LoVo (cell line): ENCODE data around the gene LRRC28.

Experiments used
- DNase-seq: peaks from one replicate; pipeline ENCODE4 v3.0.0-alpha.2; 2016; ENCODE audit warnings: low spot score

Gene LRRC28

GRCh38 chr15:99416191-99417188 is 165.2 kb downstream of the LRRC28 start:
- DNase-seq, result no peak

- DNase-seq, result no peak
Measured at GRCh38 chr15:99421172-99421656, 169.9 kb downstream of the LRRC28 start.

- DNase-seq, result no peak
Measured at GRCh38 chr15:99421758-99422157, 170.5 kb downstream of the LRRC28 start.

- no peak for DNase-seq
Measured at GRCh38 chr15:99423186-99424130, 172.2 kb downstream of the LRRC28 start.

GRCh38 chr15:99424131-99424571 is 172.9 kb downstream of the LRRC28 start:
- no peak for DNase-seq

- no peak for DNase-seq
Measured at GRCh38 chr15:99424978-99425656, 173.8 kb downstream of the LRRC28 start.

- DNase-seq, result no peak
Measured at GRCh38 chr15:99425657-99426301, 174.5 kb downstream of the LRRC28 start.

GRCh38 chr15:99426431-99427105 is 175.3 kb downstream of the LRRC28 start:
- no peak for DNase-seq

GRCh38 chr15:99427210-99427609 is 175.9 kb downstream of the LRRC28 start:
- DNase-seq, result no peak

GRCh38 chr15:99427668-99428361 is 176.5 kb downstream of the LRRC28 start:
- no peak for DNase-seq

- no peak for DNase-seq
Measured at GRCh38 chr15:99429681-99430081, 178.4 kb downstream of the LRRC28 start.

GRCh38 chr15:99430881-99431401 is 179.7 kb downstream of the LRRC28 start:
- DNase-seq, result no peak

GRCh38 chr15:99431661-99432091 is 180.4 kb downstream of the LRRC28 start:
- no peak for DNase-seq

GRCh38 chr15:99432271-99433025 is 181.2 kb downstream of the LRRC28 start:
- no peak for DNase-seq

- DNase-seq, result no peak
Measured at GRCh38 chr15:99433026-99433756, 181.9 kb downstream of the LRRC28 start.

- DNase-seq, result no peak
Measured at GRCh38 chr15:99433757-99434450, 182.6 kb downstream of the LRRC28 start.

- DNase-seq, result no peak
Measured at GRCh38 chr15:99434506-99435112, 183.3 kb downstream of the LRRC28 start.
